COLO829 (cell line): ENCODE measurements around the gene SUPT5H.

Source experiments
- DNase-seq: peaks from one replicate; pipeline ENCODE4 v3.0.0; 2012; ENCODE audit warnings: low spot score

The SUPT5H gene

DNA sequence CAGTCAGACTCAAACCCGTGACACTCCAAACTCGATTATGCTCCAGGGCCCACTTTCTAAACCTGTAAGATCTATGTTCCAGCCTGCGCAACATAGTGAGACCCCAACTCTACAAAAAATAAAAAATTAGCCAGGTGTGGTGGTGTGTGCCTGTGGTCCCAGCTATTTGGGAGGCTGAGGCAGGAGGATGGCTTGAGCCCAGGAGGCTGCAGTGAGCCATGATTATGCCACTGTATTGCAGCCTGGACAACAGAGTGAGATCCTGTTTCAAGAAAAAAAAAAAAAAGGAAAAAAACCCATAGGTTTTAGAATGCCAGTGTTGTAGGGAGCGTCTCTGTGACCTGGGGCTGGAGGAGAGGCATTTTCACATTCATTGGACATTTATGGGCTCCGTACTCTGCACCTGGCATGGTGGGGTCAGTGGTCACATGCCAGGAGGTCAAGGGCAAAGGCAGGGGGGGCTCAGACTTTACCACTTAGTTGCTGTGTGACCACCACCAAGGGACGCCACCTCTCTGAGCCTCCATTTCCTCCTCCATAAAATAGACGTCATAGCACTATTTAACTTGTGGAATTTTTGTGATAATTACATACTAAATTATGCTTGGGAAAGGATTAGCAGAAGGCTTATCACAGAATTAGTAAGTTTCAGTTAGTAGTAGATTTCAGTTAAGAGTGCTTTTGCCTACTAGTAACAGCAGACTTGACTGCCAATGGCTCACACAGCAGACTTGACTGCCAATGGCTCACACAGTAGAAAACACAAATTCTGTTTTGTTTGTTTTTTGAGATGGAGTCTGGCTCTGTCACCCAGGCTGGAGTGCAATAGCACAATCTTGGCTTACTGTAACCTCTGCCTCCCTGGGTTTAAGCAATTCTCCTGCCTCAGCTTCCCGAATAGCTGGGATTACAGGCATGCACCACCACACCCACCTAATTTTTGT is 75.4 kb downstream of the SUPT5H start:
- DNase-seq, result no peak

DNA sequence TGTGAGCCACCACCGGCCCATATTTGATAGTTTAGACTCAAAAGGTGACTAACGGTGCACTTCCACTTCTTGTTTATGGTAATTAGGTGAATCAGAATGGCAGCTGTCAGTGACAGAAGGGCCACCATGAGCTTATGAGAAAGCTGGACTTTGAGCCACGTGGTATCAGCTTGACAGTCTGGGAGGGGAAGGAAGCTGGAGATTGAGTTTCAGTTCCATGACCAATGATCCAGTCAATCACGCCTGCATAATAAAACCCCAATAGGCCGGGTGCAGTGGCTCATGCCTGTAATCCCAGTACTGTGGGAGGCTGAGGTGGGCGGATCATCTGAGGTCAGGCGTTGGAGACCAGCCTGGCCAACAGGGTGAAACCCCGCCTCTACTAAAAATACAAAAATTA is 79.1 kb downstream of the SUPT5H start:
- no peak for DNase-seq

DNA sequence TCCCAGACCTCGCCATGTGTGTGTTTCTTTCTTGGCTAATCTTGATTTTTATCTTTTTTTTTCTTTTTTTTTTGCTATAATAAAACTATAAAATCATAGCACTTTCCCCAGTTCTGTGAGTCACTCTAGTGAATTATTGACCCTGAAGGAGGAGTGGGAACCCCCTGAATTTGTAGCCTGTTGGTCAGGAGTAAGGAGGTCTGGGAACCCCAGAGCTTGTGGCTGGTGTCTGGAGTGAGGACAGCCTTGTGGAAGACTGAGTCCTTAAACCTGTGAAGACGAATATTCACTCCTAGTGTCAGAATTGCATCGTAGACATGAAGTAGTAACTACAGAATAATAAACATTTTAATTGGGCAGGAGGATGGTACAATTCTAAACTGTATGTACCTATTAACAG is 79.8 kb downstream of the SUPT5H start:
- no peak for DNase-seq
